Adrenal gland (tissue), 5 donors: ENCODE measurements around the gene CTXN3.
"Not testable (repeated sequence)": the region's sequence is repeated elsewhere in the genome, so short reads cannot be mapped to it uniquely, and the experiment has no call there.

Experiments
- POLR2A ChIP-seq, 2 donors: fragments of 450-650 bp; IDR thresholded peaks; one replicate each; pipeline ENCODE4 v1.6.1; 2017; ENCODE audit warnings: antibody characterized with exemption in 2 of 2, mild to moderate bottlenecking in 2 of 2, moderate library complexity in 1 of 2
- TF ChIP-seq, protein P1 (sequence below), 6 experiments: fragments of 450-650 bp in 4 of 6; fragments of 200-600 bp in 2 of 6; sonication (generic) in 1 of 6; IDR thresholded peaks; 1 replicate in 5 of 6; 2 replicates in 1 of 6; pipeline versions ENCODE4 v1.5.1 to v1.8.0; 2016 to 2021; ENCODE audit warnings: antibody characterized with exemption in 6 of 6, mild to moderate bottlenecking in 2 of 6, moderate library complexity in 1 of 6
- donor health status: DM: no; HTN: no; CAD: no.

- TF ChIP-seq, protein P1, sequence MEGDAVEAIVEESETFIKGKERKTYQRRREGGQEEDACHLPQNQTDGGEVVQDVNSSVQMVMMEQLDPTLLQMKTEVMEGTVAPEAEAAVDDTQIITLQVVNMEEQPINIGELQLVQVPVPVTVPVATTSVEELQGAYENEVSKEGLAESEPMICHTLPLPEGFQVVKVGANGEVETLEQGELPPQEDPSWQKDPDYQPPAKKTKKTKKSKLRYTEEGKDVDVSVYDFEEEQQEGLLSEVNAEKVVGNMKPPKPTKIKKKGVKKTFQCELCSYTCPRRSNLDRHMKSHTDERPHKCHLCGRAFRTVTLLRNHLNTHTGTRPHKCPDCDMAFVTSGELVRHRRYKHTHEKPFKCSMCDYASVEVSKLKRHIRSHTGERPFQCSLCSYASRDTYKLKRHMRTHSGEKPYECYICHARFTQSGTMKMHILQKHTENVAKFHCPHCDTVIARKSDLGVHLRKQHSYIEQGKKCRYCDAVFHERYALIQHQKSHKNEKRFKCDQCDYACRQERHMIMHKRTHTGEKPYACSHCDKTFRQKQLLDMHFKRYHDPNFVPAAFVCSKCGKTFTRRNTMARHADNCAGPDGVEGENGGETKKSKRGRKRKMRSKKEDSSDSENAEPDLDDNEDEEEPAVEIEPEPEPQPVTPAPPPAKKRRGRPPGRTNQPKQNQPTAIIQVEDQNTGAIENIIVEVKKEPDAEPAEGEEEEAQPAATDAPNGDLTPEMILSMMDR (IDR thresholded peaks at IDR 0.05) = not testable (repeated sequence)
- TF ChIP-seq POLR2A (IDR thresholded peaks at IDR 0.05) = not testable (repeated sequence)
Measured at GRCh38 chr5:127679691-127680330, 30.9 kb downstream of the CTXN3 start.
